Right cardiac atrium (tissue), 5 donors: ENCODE data around the gene TMEM40. TPM values are rescaled to one million over a fixed set of nuclear protein-coding genes. Genes with fewer than 3 reads are reported as not detected.
"Not testable (repeated sequence)": the region's sequence is repeated elsewhere in the genome, so short reads cannot be mapped to it uniquely, and the experiment has no call there.

Experiments
- ATAC-seq, 2 donors: fragments of 200-7000 bp; cut with Tn5 transposase; one replicate each; pipeline versions ENCODE4 v1.8.0 to v1.9.1; 2020; ENCODE audit warnings: moderate library complexity in 2 of 2, mild to moderate bottlenecking in 1 of 2
- DNase-seq, 3 donors: peaks; one replicate each; pipeline ENCODE4 v3.0.0-alpha.2; 2020
- H3K27ac ChIP-seq: one replicate; pipeline ENCODE4 v1.5.1; 2013; ENCODE audit warnings: mild to moderate bottlenecking, low read length, control low read depth, moderate library complexity
- H3K27me3 ChIP-seq: one replicate; pipeline ENCODE4 v1.6.1; 2013; ENCODE audit not compliant: control insufficient read depth, insufficient read depth
- H3K4me1 ChIP-seq: one replicate; pipeline ENCODE4 v1.6.1; 2013; ENCODE audit warnings: low read length; ENCODE audit not compliant: control insufficient read depth, insufficient read depth
- H3K4me3 ChIP-seq: one replicate; pipeline ENCODE4 v1.5.1; 2013; ENCODE audit warnings: low read length, control low read depth
- H3K9me3 ChIP-seq: one replicate; pipeline ENCODE4 v1.6.1; 2013; ENCODE audit warnings: low read length; ENCODE audit not compliant: control insufficient read depth
- WGBS: extraction: QIAGEN DNeasy Blood & Tissue Kit; methylation state at CpG from one replicate; pipeline ENCODE4 v1.1.7; 2013; 5-methylcytosine and 5-hydroxymethylcytosine counted together
- intact Hi-C, 4 donors: fragments of 100-400 bp; cut with DNase I; formaldehyde crosslinking; loops; one replicate each; pipeline versions ENCODE4 v1.11.0 to v1.14.0; 2022 to 2023
- polyA plus RNA-seq: library from polyadenylated mRNA; stranded (reverse); fragments of 200-250 nt; gene quantifications from one replicate; pipeline ENCODE4 v1.2.3, GENCODE V29; 2013
- total RNA-seq, 4 donors: library from RNA; stranded (reverse); fragmentation: NEBNext Ultra II Directional; extraction: Animal tissue kit (Norgen Biotek cat#: 25700); gene quantifications; one replicate each; pipeline ENCODE4 v1.2.1, GENCODE V29; 2021
- donor health status: healthy with polysubstance abuse.
- donor health status: DM: no; HTN: yes; CAD: no.
- donor health status: DM: no; HTN: no; CAD: no.
- donor health status: DM: no; HTN: yes; CAD: no; lungs with severe emphysema.
- donor health status: DM: yes; HTN: yes; CAD: no.

The TMEM40 gene
- total and polyA plus RNA-seq, 5 donors = 3.3 to 5.2 (median 3.9) TPM

DNA sequence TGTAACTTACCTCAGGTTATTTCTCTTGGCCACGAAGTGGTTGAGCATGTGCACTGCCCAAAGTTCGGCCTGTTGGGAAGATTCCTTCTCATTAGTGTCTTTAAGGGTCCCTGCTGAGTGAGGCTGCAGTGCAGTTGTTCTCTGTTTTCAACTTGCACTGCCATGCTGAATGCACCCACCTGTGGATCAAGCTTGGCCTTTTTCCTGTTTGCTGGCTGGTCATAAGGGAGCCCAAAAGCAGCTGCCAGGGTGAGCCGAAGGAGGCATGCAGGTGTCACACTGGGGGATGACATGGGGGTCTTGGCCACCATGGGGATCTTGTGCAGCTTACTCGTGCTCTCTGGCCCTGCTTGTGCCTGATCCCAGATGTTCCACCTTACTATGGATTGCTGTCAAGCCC, 49.0 kb downstream of the TMEM40 start:
- intact Hi-C loops = no loop called here
- WGBS = 81% methylated on average over 4 of the region's 4 CpGs
- H3K27ac ChIP-seq = no peak overlapping the region
- H3K9me3 ChIP-seq = no peaks in the 10 kb centered on the region
- DNase-seq (no peak), ATAC-seq (no peak)
- H3K27me3 ChIP-seq = no peaks in the 10 kb centered on the region
- H3K4me3 ChIP-seq = no peak overlapping the region
- peaks cover 5% of the 10 kb centered on the region for H3K4me1 ChIP-seq

DNA sequence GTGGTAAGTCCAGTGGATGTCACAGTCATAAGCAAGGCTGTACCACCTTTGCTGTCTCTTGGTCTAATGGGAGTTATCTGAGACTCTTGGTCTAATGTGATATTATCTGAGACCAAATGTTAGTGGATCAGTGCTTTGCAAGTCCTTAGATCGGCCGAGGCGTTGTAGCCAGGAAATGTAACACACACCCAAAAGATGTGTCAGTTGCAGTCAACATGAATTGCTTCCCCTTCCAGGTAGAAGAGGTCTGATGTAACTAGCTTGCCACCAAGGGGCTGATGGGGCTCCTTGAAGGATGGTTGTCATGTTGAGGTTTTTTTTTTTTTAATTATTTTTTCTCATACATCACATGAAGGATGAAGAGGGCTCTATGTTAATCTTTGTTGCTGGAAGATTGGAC, 49.7 kb downstream of the TMEM40 start:
- no peaks in the 10 kb centered on the region for H3K9me3 ChIP-seq
- intact Hi-C loops = no loop called here
- H3K4me3 ChIP-seq = no peak overlapping the region
- no peak for ATAC-seq
- H3K27ac ChIP-seq = no peak overlapping the region
- no peaks in the 10 kb centered on the region for H3K27me3 ChIP-seq
- WGBS = 79% methylated on average over 3 of the region's 3 CpGs
- DNase-seq = no peak
- peaks cover 5% of the 10 kb centered on the region for H3K4me1 ChIP-seq

DNA sequence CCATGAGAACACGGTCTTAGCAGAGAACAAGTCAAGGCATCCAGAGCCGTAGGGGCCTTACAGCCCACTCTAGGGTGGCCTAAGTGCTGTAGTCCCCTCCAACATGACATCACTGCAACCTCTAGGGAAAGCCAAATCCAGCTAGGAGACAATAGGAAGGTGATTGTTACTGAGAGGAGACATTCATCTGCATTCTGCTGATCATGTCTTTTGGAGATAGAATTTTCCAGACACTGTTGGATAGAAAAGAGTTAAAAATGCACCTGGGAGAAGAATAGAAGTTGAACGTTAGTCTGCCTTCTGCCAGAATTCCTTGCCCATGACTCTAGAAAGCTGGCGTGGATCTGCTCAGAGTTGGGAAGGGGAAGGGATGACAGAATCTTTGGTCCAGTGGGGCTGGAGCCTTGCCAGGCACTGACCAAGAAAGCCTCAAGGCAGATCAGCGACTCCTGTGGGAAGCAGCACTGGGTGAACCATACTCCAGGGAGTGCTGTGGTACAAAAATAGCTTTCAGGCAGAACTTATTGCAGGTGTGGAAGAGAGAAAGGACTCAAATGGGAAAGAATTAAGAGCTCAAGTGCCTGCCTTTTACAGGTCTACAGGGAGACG, 50.4 kb downstream of the TMEM40 start:
- ATAC-seq (peak; percentile 29 to 41), DNase-seq (peak; percentile 45 to 74 (median 62))
- no peaks in the 10 kb centered on the region for H3K9me3 ChIP-seq
- H3K4me3 ChIP-seq = no peak overlapping the region
- WGBS = 44% methylated on average over 6 of the region's 6 CpGs
- no peak overlapping the region for H3K27ac ChIP-seq
- intact Hi-C loops = no loop called here
- peaks cover 5% of the 10 kb centered on the region for H3K4me1 ChIP-seq
- no peaks in the 10 kb centered on the region for H3K27me3 ChIP-seq

- Histone ChIP-seq H3K4me3 (no peak overlapping the region), H3K9me3 (no peaks in the 10 kb centered on the region), H3K27me3 (no peaks in the 10 kb centered on the region), H3K4me1 (peaks cover 5% of the 10 kb centered on the region), H3K27ac (no peak overlapping the region)
- 81% methylated on average over 2 of the region's 2 CpGs for WGBS
- DNase-seq = no peak
- no peak for ATAC-seq
- intact Hi-C loops = no loop called here
Measured at GRCh38 chr3:12707449-12707848, 51.6 kb downstream of the TMEM40 start.

DNA sequence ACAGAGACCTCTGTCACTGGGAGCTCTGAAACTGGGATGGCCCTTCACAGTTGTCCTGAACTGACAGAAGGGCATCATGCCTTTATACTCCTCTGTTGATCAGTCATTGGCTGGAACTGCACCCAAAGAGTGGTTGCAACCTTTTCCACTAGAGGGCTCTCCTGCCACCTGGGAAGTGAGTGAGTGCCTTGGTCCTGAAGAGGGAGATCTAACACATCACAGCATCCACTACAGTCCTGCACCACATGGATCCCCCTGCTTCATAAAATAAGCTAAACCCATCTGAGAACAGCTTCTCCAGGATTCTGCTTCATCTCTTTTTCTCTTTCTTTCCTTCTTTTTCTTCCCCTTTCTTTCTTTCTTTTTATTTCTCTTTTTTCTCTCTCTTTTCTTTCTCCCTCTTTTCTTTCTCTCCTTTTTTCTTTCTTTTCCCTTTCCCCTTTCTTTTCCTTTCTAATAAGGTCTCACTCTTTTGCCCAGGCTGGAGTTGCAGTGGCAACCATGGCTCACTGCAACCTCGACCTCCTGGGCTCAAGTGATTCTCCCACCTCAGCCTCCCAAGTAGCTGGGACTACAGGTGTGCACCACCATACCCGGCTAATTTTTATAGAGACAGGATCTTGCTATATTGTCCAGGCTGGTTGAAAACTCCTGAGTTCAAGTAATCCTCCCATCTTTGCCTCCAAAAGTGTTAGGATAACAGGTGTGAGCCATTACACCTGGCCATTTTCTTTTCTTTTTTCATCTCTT, 52.4 kb downstream of the TMEM40 start:
- 82% methylated on average over 2 of the region's 2 CpGs for WGBS
- H3K4me3 ChIP-seq = no peak overlapping the region
- no peaks in the 10 kb centered on the region for H3K27me3 ChIP-seq
- H3K9me3 ChIP-seq = no peaks in the 10 kb centered on the region
- DNase-seq (peak in 1 of 3 donors; percentile 56), ATAC-seq (peak; percentile 79 to 85)
- H3K4me1 ChIP-seq = peaks cover 5% of the 10 kb centered on the region
- intact Hi-C loops = no loop called here
- no peak overlapping the region for H3K27ac ChIP-seq

GRCh38 chr3:12705981-12706380, 53.1 kb downstream of the TMEM40 start:
- Histone ChIP-seq H3K27ac (no peak overlapping the region), H3K4me1 (peaks cover 5% of the 10 kb centered on the region), H3K9me3 (no peaks in the 10 kb centered on the region), H3K27me3 (no peaks in the 10 kb centered on the region), H3K4me3 (no peak overlapping the region)
- 71% methylated on average over 1 of the region's 1 CpG for WGBS
- intact Hi-C loops = no loop called here
- ATAC-seq (no peak), DNase-seq (no peak)

DNA sequence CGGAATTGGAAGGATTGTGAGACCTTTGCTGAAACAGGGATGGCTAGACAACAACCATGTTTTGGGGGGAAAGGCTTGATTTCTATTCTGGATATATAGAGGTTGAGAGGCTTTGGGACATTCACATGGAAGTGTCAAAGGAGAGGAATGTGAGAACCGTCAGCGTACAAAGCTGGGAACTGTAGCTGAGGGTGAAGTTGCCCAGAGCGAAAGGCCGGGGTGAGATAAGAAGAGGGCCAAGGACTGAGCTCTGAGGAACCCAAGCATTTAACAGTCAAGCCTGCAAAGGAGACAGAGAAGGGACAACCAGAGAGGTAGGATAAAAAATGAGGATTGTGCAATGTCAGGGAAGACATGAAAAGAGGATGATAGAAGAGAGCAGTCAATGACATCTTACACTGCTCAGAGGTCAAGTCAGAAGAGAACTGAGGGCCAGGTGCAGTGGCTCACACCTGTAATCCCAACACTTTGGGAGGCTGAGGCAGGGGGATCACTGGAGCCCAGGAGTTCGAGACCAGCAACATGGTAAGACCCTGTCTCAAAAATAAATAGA, 53.6 kb downstream of the TMEM40 start:
- Histone ChIP-seq H3K4me3 (no peak overlapping the region), H3K9me3 (no peaks in the 10 kb centered on the region), H3K27me3 (no peaks in the 10 kb centered on the region), H3K4me1 (peaks cover 5% of the 10 kb centered on the region), H3K27ac (no peak overlapping the region)
- DNase-seq (no peak), ATAC-seq (peak in 1 of 2 donors; percentile 25)
- WGBS = 65% methylated on average over 6 of the region's 6 CpGs
- intact Hi-C loops = no loop called here

DNA sequence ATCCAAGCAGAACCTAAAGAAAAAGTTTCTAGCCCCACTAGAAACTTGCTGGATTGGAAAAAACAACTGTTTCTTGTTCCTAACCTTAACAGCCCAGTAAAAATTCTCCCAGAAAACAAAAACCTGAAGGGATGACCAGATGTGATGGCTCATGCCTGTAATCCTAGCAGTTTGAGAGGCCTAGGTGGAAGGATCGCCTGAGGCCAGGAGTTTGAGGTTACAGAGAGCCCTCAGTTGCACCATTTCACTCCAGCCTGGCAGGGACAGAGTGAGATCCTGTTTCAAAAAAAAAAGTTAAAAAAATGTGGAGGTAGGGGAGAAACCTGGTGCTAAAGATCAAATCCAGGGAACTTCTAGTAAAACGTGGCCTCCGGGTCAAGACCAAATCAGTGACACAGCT, 56.6 kb downstream of the TMEM40 start:
- no peaks in the 10 kb centered on the region for H3K27me3 ChIP-seq
- H3K27ac ChIP-seq = no peak overlapping the region
- H3K9me3 ChIP-seq = no peaks in the 10 kb centered on the region
- DNase-seq = no peak
- 81% methylated on average over 3 of the region's 3 CpGs for WGBS
- no peak for ATAC-seq
- H3K4me1 ChIP-seq = peaks cover 2% of the 10 kb centered on the region
- no peak overlapping the region for H3K4me3 ChIP-seq
- intact Hi-C loops = no loop called here

DNA sequence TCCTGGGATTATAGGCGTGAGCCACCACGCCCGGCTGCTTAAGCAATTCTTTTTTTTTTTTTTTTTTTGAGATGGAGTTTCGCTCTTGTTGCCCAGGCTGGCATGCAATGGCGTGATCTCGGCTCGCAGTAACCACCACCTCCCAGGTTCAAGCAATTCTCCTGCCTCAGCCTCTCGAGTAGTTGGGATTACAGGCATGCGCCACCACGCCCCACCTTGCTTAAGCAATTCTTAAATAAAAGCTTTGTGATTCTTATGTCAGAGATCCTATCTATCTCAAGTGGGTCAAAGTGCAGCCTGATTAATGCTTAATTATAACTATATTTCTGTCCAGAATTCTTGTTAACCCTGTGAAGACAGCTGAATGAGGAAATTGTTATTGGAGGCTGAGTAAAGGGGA, 57.5 kb downstream of the TMEM40 start:
- H3K27me3 ChIP-seq, intact Hi-C loops, H3K27ac ChIP-seq, H3K9me3 ChIP-seq, ATAC-seq, H3K4me3 ChIP-seq, H3K4me1 ChIP-seq, DNase-seq: not testable (repeated sequence)
- WGBS = 94% methylated on average over 10 of the region's 10 CpGs

- H3K4me3 ChIP-seq = no peak overlapping the region
- H3K27me3 ChIP-seq = no peaks in the 10 kb centered on the region
- H3K27ac ChIP-seq = no peak overlapping the region
- no peaks in the 10 kb centered on the region for H3K9me3 ChIP-seq
- intact Hi-C loops = no loop called here
- DNase-seq (no peak), ATAC-seq (no peak)
- 79% methylated on average over 2 of the region's 2 CpGs for WGBS
- H3K4me1 ChIP-seq = peaks cover 1% of the 10 kb centered on the region
Measured at GRCh38 chr3:12700800-12701199, 58.3 kb downstream of the TMEM40 start.

DNA sequence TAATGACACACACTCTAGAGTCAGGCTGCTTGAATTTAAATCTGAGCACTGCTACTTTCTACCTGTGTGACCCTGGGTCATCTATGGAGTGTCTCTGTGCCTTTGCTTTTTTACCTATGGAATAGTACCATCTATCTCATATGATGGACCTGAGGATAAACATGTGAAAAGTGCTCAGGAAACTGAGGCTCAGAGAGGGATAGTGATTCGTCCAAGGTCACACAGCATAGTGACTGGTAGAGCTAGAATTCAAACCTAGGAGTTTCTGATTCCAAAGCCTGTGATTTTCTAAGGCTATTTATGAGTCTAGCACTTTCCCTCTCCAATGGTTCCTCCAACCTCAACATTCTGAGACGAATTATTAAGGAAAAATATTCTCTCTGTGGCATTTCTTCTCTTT, 63.1 kb downstream of the TMEM40 start:
- no peaks in the 10 kb centered on the region for H3K9me3 ChIP-seq
- H3K4me1 ChIP-seq = no peaks in the 10 kb centered on the region
- H3K27ac ChIP-seq = no peak overlapping the region
- no peak overlapping the region for H3K4me3 ChIP-seq
- no peak for ATAC-seq
- no peak for DNase-seq
- intact Hi-C loops = no loop called here
- no peaks in the 10 kb centered on the region for H3K27me3 ChIP-seq
- WGBS = 79% methylated on average over 2 of the region's 2 CpGs
